HG03439 (cell line): ENCODE measurements around the gene IZUMO4.
"Not testable (repeated sequence)": the region's sequence is repeated elsewhere in the genome, so short reads cannot be mapped to it uniquely, and the experiment has no call there.

Experiments
- ATAC-seq: cut with Tn5 transposase; IDR thresholded peaks from one replicate; pipeline ENCODE4 v1.9.1; 2021; ENCODE audit warnings: mild to moderate bottlenecking, moderate library complexity; ENCODE audit not compliant: unreplicated experiment

IZUMO4 gene

DNA sequence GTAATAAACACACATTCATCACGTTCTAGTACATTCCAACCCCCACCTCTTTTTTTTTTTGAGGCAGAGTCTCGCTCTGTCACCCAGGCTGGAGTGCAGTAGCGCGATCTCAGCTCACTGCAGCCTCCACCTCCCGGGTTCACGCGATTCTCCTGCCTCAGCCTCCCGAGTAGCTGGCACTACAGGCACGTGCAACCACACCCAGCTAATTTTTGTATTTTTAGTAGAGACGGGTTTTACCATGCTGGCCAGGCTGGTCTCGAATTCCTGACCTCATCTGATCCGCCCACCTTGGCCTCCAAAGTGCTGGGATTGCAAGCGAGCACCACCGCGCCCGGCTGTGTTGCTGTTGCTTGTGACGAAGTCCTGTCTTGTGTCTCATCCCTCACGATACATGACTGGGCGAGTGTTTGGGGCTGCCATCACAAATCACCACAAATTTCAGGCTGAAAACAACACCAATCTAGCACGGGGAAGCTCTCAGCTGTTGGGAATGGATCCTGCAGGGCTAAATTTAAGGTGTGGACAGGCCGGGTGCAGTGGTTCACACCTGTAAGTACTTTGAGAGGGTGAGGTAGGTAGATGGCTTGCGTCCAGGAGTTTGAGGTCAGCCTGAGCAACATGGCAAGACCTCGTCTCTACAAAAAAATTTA, 16.3 kb upstream of the IZUMO4 start:
- ATAC-seq = no peak

DNA sequence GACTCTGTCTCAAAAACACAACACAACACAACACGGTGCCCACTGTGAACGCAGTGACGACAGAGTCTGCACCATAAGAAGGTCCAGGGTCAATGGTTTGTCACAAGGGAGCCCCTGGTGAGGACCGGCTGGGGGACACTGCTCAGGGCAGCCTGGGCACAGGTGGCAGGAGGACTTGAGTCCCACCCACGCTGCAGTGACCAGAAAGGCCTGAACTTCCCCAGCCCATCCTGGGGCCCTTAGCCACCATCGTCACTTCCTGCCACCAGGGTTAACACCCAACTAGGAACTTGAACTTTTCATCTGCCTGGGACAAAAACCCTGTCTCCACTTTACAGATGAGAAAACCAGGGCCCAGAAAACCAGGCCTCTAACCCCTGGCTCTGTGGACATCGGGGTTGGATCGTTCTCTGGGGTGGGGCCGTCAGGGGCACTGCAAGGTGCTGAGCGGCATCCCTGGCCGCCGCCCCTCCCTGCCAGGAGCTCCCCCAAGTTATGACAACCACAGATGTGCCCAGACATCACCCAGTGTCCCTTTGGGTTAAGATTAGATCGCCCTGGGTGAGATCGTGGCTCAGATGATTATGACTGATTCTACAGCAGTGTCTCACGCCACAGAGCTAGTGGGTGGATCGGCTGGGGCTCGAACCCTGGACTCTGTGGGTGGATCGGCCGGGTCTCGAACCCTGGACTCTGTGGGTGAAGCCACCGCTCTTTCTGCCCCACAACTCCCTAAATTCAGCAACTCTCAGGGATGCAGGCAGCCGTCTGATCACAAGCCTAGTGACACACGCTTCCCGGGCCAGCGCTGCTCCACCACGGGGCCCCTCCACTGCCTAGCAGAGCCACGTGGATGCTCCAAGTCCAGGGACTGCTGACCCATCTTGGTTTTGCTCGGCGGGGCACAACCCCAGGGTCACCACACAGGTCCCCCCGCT, 14.6 kb upstream of the IZUMO4 start:
- no peak for ATAC-seq

DNA sequence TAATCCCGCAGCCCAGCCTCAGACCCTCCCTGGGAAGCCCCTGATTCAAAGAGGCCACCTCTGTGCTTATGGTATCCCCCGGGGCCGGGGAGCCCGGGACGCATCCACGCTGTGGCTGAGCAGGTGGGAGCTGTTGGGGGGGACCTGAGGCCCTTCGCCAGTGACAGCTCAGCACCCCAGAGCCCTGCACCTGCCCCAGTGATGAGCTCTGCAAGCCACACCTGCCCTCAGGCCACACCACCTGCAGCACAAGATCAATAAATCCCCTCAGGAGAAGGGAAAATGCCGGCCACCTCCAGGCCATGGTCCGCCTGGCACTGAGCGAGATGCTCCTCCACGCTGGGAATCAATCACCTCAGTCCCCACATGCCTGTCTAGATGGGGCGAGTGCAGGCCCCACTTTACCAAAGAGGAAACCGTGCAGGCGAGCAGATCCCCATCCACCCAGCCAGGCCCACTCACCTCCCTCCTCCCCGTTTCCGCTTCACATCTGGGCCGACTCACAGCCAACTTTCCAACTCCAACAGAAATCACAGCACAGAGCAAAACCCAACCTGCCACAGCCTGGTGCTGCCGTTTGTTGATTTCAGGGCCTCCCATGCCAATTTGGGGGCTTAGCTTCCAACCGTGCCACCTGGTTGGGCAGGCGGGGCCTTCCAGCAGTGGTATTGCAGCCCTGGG, 13.4 kb upstream of the IZUMO4 start:
- ATAC-seq = no peak

GRCh38 chr19:2084993-2085720, 11.6 kb upstream of the IZUMO4 start:
- ATAC-seq = peak; percentile 36

DNA sequence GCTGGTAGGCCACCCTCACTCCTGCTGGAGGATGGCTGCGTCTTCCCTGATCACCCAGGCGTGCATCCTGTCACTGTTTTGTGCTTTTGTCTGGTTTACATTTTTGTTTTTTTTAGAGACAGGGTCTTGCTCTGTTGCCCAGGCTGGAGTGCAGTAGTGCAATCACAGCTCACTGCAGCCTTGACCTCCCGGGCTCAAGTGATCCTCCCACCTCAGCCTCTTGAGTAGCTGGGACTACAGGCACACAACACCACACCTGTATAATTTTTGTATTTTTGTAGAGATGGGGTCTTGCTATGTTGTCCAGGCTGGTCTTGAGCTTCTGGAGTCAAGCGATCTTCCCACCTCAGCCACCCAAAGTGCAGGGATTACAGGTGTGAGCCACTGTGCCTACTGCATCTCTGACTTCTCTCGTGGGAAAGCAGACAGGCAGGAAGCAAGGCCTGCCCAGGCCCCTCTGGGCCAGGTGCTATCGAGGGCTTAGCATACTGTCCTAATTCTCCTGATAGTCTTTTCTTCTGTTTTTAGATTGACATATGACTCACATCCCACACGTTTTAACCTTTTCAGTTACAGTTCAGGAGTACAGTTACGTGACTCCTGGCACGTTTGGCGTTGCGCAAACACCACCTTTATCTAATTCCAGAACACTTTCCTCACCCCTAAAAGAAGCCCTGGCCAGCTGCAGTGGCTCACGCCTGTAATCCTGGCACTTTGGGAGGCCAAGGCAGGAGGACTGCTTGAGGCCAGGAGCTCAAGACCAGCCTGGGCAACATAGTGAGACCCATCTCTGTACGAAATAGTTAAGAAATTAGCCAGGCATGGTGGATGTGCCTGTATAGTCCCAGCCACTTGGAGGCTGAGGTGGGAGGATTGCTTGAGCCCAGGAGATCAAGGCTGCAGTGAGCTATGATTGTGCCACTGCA, 9.8 kb upstream of the IZUMO4 start:
- ATAC-seq = peak; percentile 10

GRCh38 chr19:2087621-2088100, 9.1 kb upstream of the IZUMO4 start:
- peak; percentile 20 for ATAC-seq

DNA sequence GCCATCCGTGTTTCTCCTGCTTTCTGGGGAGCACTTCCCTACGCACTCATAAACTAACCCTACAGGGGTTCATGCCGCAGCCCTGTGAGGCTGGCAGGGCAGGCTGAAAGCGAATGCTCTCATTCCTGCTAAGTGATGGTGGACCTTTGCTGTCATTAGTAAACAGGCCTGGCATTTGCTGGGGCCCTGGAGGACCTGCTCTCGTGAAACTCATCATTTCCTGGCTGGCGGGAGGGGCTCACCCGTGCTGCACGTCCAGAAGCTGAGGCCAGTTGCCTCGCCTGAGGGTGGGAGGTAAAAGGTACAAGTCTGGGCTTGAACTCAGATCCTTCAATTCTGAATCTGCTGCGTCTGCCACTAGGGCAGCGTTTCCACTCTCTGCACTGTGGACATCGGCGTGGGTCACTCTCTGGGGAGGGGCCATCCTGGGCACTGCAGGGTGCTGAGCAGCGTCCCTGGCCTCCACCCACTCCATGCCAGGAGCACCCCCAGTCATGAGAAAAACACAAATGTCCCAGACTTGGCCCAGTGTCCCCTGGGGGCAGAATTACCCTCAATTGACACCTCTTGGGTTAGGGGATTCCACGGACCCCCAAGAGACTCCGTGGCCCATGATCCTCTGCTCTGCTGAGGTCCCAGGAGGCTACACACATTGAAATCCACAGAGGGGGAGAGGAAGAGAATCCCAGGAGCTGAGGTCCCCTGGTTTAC, 7.6 kb upstream of the IZUMO4 start:
- peak; percentile 4 for ATAC-seq

GRCh38 chr19:2089727-2090053, 7.0 kb upstream of the IZUMO4 start:
- peak; percentile 9 for ATAC-seq

DNA sequence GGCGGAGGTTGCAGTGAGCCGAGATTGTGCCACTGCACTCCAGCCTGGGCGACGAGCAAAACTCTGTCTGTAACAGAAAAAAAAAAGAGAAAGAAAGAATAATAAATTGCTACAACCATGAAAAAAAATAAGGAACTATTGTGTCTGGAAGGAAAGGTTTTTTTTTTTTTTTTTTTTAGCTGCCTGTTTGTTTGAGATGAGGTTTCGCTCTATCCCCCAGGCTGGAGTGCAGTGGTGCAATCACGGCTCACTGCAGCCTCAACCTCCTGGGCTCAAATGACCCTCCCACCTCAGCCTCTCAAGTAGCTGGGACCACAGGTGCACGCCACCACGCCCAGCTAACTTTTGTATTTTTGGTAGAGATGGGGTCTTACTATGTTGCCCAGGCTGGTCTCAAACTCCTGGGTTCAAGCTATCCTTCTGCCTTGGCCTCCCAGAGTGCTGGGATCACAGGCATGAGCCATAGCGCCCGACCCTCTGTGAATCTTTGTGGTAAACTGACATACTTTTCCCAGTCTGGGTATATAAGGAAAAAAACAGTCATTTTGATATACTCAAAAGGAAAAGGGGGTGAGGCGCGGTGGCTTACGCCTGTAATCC, 4.7 kb upstream of the IZUMO4 start:
- ATAC-seq = not testable (repeated sequence)

GRCh38 chr19:2096034-2096479, 658 bp upstream of the IZUMO4 start, which contains the start of gene MOB3A:
Gene MOB3A (minus strand): TSS chr19:2096326. CDS start chr19:2078560, 17,766 bp downstream.
- peak; percentile 43 for ATAC-seq

DNA sequence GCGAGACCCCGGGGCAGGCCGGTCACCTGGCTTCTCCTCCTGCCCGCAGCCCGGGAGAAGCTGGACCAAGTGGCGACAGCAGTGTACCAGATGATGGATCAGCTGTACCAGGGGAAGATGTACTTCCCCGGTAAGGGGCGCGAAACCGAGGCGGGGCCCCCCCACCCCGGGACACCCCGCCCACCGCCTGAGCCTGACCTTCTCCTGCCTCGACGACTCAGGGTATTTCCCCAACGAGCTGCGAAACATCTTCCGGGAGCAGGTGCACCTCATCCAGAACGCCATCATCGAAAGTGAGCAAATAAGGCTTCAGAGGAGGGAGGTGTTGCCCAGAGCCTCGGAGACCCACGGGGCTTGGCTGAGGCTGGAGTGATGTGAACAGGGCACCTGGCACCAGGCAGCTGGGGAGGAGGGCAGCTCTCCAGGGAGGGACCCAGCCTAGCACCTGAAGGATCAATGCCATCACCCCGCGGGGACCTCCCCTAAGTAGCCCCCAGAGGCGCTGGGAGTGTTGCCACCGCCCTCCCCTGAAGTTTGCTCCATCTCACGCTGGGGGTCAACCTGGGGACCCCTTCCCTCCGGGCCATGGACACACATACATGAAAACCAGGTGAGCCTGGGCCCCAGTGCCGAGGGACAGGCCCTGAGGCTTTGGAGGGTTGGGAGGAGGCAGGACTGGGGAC, 629 bp downstream of the IZUMO4 start:
- ATAC-seq = peak; percentile 3

GRCh38 chr19:2097886-2098327, 1.2 kb downstream of the IZUMO4 start:
- no peak for ATAC-seq

DNA sequence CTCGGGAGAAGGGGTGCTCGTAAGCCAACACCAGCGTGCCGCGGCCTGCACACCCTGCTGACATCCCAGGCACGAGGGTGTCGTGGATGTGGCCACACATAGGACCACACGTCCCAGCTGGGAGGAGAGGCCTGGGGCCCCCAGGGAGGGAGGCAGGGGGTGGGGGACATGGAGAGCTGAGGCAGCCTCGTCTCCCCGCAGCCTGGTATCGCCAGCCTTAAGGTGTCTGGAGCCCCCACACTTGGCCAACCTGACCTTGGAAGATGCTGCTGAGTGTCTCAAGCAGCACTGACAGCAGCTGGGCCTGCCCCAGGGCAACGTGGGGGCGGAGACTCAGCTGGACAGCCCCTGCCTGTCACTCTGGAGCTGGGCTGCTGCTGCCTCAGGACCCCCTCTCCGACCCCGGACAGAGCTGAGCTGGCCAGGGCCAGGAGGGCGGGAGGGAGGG, 2.4 kb downstream of the IZUMO4 start:
- no peak for ATAC-seq

GRCh38 chr19:2099937-2100718, 3.4 kb downstream of the IZUMO4 start:
- no peak for ATAC-seq

DNA sequence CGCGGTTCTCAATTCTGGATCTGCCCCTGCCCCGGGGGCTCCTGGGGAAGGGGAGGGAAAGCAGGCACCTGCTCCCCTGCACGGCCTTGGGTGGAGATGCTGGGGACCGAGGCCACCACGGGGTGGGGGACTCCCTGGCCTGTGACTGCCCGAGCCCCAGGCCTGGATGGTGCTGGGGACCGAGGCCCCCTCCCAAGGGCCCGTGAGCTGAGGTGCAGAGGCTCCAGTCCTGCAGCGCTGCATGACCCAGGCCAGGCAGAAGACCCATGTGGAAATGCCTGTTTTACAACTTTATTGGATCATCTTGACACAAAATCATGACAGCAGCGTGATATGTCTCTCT, 4.0 kb downstream of the IZUMO4 start:
- no peak for ATAC-seq

DNA sequence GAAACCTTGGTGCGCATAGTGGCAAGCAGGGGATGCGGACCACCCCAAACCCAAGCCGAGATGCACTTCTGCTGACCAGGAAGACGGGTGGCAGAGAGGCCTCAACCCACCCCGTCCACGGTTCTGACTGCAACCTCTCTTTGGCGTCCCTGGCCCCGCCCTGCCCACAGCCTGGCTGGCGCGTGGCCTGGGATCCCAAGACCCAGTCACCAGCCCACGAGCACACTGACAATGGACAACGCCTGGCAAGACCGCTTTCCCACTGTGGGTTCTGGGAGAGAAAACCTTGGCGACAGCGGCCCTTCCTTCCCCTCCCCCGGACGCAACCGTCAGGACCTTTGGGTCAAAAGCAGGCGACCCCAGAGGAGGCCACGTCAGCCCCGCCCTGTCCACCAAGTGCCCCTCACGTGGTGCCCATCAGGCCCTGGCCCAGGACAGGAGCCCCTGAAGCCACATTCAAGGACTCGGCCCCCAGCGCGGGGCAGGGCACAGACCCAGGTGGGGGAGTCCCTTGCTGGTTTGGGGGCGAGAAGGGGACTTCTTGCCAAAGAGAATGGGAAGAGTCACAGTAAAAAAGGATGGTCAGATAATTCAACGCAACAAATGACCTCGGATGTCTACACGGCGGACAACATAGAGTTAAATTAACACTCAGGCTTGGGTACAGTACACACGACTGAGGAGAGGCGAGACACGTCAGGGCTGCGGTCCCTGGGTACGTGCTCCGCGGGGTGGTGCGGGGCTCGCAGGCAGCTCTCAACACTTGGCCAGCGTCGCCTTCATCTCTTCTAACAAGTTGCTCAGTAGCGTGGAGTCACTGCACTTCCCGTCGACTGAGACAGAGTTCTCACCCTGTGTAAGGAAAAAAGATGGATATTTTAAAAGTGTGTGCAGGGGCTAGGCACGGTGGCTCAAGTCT, 5.0 kb downstream of the IZUMO4 start:
- ATAC-seq = no peak
